H1 (cell line): ENCODE results near the gene ADAMTS15. TPM values are rescaled to one million over a fixed set of nuclear protein-coding genes. Genes with fewer than 3 reads are reported as not detected.

Experiments
- CTCF ChIA-PET: fragments of 300-600 bp; sonication (Branson Sonifier 250); formaldehyde crosslinking; loops from one replicate; lab custom pipeline; 2021; ENCODE audit not compliant: partially characterized antibody; lab: Charles Lee
- POLR2A ChIA-PET: fragments of 300-600 bp; sonication (Branson Sonifier 250); formaldehyde crosslinking; loops from one replicate; lab custom pipeline; 2021; ENCODE audit warnings: inconsistent platforms; ENCODE audit not compliant: partially characterized antibody; lab: Charles Lee
- DNase-seq, 2 experiments: peaks; one replicate each; pipeline versions ENCODE4 v3.0.0 to v3.0.0-alpha.2; 2010 to 2022; ENCODE audit warnings: low spot score in 2 of 2, low read depth in 1 of 2, mixed read lengths in 1 of 2
- FAIRE-seq: peaks from 2 replicates; lab custom pipeline; 2011; peaks lifted over from hg19 to GRCh38; lab: Jason Lieb, UNC
- H2AFZ ChIP-seq: 2 replicates; pipeline ENCODE4 v1.8.1; 2012; ENCODE audit warnings: low read length, inconsistent platforms
- H2AK5ac ChIP-seq: 2 replicates; pipeline ENCODE4 v1.6.1; 2013; ENCODE audit warnings: low read depth, low read length
- H2BK120ac ChIP-seq: replicated peaks from 2 replicates; pipeline ENCODE3; 2013; ENCODE audit warnings: low read depth, low read length, inconsistent platforms
- H2BK12ac ChIP-seq: 2 replicates; pipeline ENCODE4 v1.6.1; 2013; ENCODE audit warnings: low read depth, low read length
- H2BK15ac ChIP-seq: 2 replicates; pipeline ENCODE4 v1.6.1; 2013; ENCODE audit warnings: low read length
- H2BK20ac ChIP-seq: 2 replicates; pipeline ENCODE4 v1.6.1; 2013; ENCODE audit warnings: low read length
- H2BK5ac ChIP-seq: 2 replicates; pipeline ENCODE4 v1.6.1; 2013; ENCODE audit warnings: low read depth, low read length
- H3K14ac ChIP-seq: 2 replicates; pipeline ENCODE4 v1.6.1; 2013; ENCODE audit warnings: inconsistent platforms; ENCODE audit not compliant: insufficient read length
- H3K18ac ChIP-seq: 2 replicates; pipeline ENCODE4 v1.6.1; 2013; ENCODE audit warnings: low read length; ENCODE audit errors: extremely low read depth
- H3K23ac ChIP-seq: 2 replicates; pipeline ENCODE4 v1.6.1; 2013; ENCODE audit warnings: inconsistent platforms; ENCODE audit not compliant: insufficient read length
- H3K23me2 ChIP-seq: 2 replicates; pipeline ENCODE4 v1.6.1; 2013; ENCODE audit warnings: low read depth, low read length
- H3K27ac ChIP-seq: 2 replicates; pipeline ENCODE4 v1.6.1; 2011; ENCODE audit warnings: low read depth, low read length, inconsistent platforms
- H3K27me3 ChIP-seq, 4 experiments: replicated peaks in 1 of 4; 1 replicate in 1 of 4; 2 replicates in 3 of 4; pipeline versions ENCODE4 v1.6.1 to v1.8.1; 2011 to 2013; ENCODE audit warnings: low read length in 3 of 4, mild to moderate bottlenecking in 3 of 4, inconsistent platforms in 2 of 4, mixed read lengths in 2 of 4, moderate library complexity in 1 of 4; ENCODE audit not compliant: control insufficient read depth in 3 of 4, insufficient read depth in 3 of 4; ENCODE audit errors: extremely low read depth in 1 of 4
- H3K36me3 ChIP-seq, 4 experiments: 2 replicates each; pipeline versions ENCODE4 v1.6.1 to v1.8.1; 2011 to 2013; ENCODE audit warnings: mild to moderate bottlenecking in 4 of 4, low read length in 3 of 4, moderate library complexity in 2 of 4, control low read depth in 1 of 4, inconsistent platforms in 1 of 4; ENCODE audit not compliant: insufficient read depth in 4 of 4, control insufficient read depth in 2 of 4
- H3K4ac ChIP-seq: replicated peaks from 2 replicates; pipeline ENCODE3; 2013; ENCODE audit warnings: low read length, low read depth, mixed read lengths, inconsistent platforms; ENCODE audit not compliant: insufficient read length
- H3K4me1 ChIP-seq, 4 experiments: replicated peaks in 1 of 4; 1 replicate in 1 of 4; 2 replicates in 3 of 4; pipeline versions ENCODE4 v1.6.1 to v1.8.1; 2011 to 2013; ENCODE audit warnings: low read length in 3 of 4, inconsistent platforms in 2 of 4, mixed read lengths in 1 of 4; ENCODE audit not compliant: insufficient read depth in 4 of 4, control insufficient read depth in 3 of 4
- H3K4me2 ChIP-seq, 2 experiments: 2 replicates each; pipeline versions ENCODE4 v1.6.1 to v1.8.1; 2011 to 2013; ENCODE audit warnings: low read depth in 2 of 2, low read length in 2 of 2, control low read depth in 1 of 2, inconsistent platforms in 1 of 2, mild to moderate bottlenecking in 1 of 2; ENCODE audit not compliant: insufficient read depth in 1 of 2
- H3K4me3 ChIP-seq, 4 experiments: fragments of 200-600, 300-600 bp in 1 of 4; sonication (generic), shearing (Covaris generic), sonication (Bioruptor Twin) in 1 of 4; 2 replicates each; pipeline versions ENCODE4 v1.5.1 to v1.8.1; 2011 to 2016; ENCODE audit warnings: low read length in 4 of 4, low read depth in 3 of 4, control low read depth in 2 of 4, inconsistent platforms in 2 of 4, mild to moderate bottlenecking in 2 of 4, mixed read lengths in 1 of 4, moderate library complexity in 1 of 4; ENCODE audit not compliant: insufficient read depth in 2 of 4; ENCODE audit errors: extremely low read depth in 1 of 4
- H3K56ac ChIP-seq: replicated peaks from 2 replicates; pipeline ENCODE3; 2013; ENCODE audit warnings: low read depth, mild to moderate bottlenecking, mixed read lengths, low read length, inconsistent platforms; ENCODE audit not compliant: insufficient read length
- H3K79me1 ChIP-seq: 2 replicates; pipeline ENCODE4 v1.6.1; 2013; ENCODE audit warnings: low read depth, low read length, control low read depth
- H3K79me2 ChIP-seq, 2 experiments: 2 replicates each; pipeline versions ENCODE4 v1.6.1 to v1.8.1; 2012 to 2013; ENCODE audit warnings: low read length in 2 of 2, mild to moderate bottlenecking in 2 of 2, inconsistent platforms in 1 of 2; ENCODE audit not compliant: insufficient read depth in 2 of 2, control insufficient read depth in 1 of 2
- H3K9ac ChIP-seq, 4 experiments: replicated peaks in 1 of 4; 1 replicate in 1 of 4; 2 replicates in 3 of 4; pipeline versions ENCODE4 v1.6.1 to v1.8.1; 2011 to 2013; ENCODE audit warnings: low read depth in 3 of 4, low read length in 3 of 4, control low read depth in 2 of 4, mild to moderate bottlenecking in 2 of 4, moderate library complexity in 2 of 4, inconsistent platforms in 1 of 4; ENCODE audit errors: extremely low read depth in 1 of 4
- H3K9me3 ChIP-seq, 2 experiments: 2 replicates each; pipeline versions ENCODE4 v1.6.1 to v1.8.1; 2012 to 2013; ENCODE audit warnings: mild to moderate bottlenecking in 2 of 2, moderate library complexity in 2 of 2, control low read depth in 1 of 2, inconsistent platforms in 1 of 2, low read depth in 1 of 2, low read length in 1 of 2, mixed read lengths in 1 of 2; ENCODE audit not compliant: insufficient read depth in 2 of 2
- H4K20me1 ChIP-seq, 2 experiments: replicated peaks in 1 of 2; 2 replicates each; pipeline versions ENCODE3 to v1.8.1; 2011 to 2013; ENCODE audit warnings: inconsistent platforms in 2 of 2, low read length in 2 of 2, mild to moderate bottlenecking in 1 of 2; ENCODE audit not compliant: insufficient read depth in 2 of 2, control insufficient read depth in 1 of 2
- H4K5ac ChIP-seq: 2 replicates; pipeline ENCODE4 v1.6.1; 2013; ENCODE audit warnings: low read length, low read depth, mixed read lengths, inconsistent platforms; ENCODE audit not compliant: insufficient read length
- H4K8ac ChIP-seq: 2 replicates; pipeline ENCODE4 v1.8.0; 2013; ENCODE audit warnings: mild to moderate bottlenecking, moderate library complexity, low read length, inconsistent platforms; ENCODE audit not compliant: insufficient read depth; ENCODE audit errors: extremely low read depth
- H4K91ac ChIP-seq: replicated peaks from 2 replicates; pipeline ENCODE3; 2013; ENCODE audit warnings: low read length, mixed read lengths, inconsistent platforms; ENCODE audit not compliant: insufficient read length
- TAF1 ChIP-seq: IDR thresholded peaks from 2 replicates; pipeline ENCODE4 v1.6.1; 2011; ENCODE audit warnings: mild to moderate bottlenecking, low read depth, low read length
- TCF12 ChIP-seq: IDR thresholded peaks from 2 replicates; pipeline ENCODE4 v1.6.1; 2011; ENCODE audit warnings: low read depth, mild to moderate bottlenecking, low read length
- whole genome bisulfite sequencing, 2 experiments: shearing (Covaris generic) in 1 of 2; methylation state at CpG; one replicate each; pipeline versions ENCODE4 v1.1.6 to v1.1.7; 2013 to 2015; ENCODE audit warnings: low lambda C conversion rate in 2 of 2, mixed read lengths in 2 of 2, inconsistent platforms in 1 of 2, low coverage in 1 of 2, missing lambda C conversion rate in 1 of 2; ENCODE audit not compliant: insufficient replicate concordance in 2 of 2, insufficient coverage in 1 of 2, insufficient read length in 1 of 2; ENCODE audit errors: extremely low coverage in 1 of 2, missing lambda C conversion rate in 1 of 2; 5-methylcytosine and 5-hydroxymethylcytosine counted together
- polyA plus RNA-seq, 7 experiments: library from polyadenylated mRNA; depleted of rRNA in 3 of 7; stranded (reverse) in 5 of 7; unstranded in 2 of 7; fragments of >200 nt in 5 of 7; fragments of 200-250 nt in 2 of 7; gene quantifications; 1 replicate in 5 of 7; 2 replicates in 1 of 7; 4 replicates in 1 of 7; pipeline versions ENCODE4 v1.2.1 to v1.2.3, GENCODE V29; 2011 to 2013; ENCODE audit warnings: missing spikeins in 2 of 7, mixed read lengths in 2 of 7
- total RNA-seq: library from RNA; stranded (reverse); fragmentation: NEBNext Ultra II Directional; extraction: Animal tissue kit (Norgen Biotek cat#: 25700); gene quantifications from 2 replicates; pipeline ENCODE4 v1.2.1, GENCODE V29; 2021

Gene ADAMTS15
- total and polyA plus RNA-seq, 2 of the 8 experiments (the other 6 are each of a cell fraction or from before 2014, with no cell fraction given): 1.7 to 4.7 TPM

GRCh38 chr11:130478881-130479280 is 30.4 kb downstream of the ADAMTS15 start:
- DNase-seq: peak in 1 of 2 experiments; percentile 45
- H2AK5ac ChIP-seq: no peak overlapping the region
- H3K4ac ChIP-seq: no peak overlapping the region
- H3K18ac ChIP-seq: no peak overlapping the region
- FAIRE-seq: no peak
- H4K91ac ChIP-seq: no peak overlapping the region
- no peak overlapping the region for H2BK12ac ChIP-seq
- no peak overlapping the region for H3K9ac ChIP-seq
- ChIA-PET POLR2A (no interaction called here), CTCF (interaction anchor here (1.2 to 2.0 kb wide), 2 partner anchors 28 to 44 kb away, joined by 4 to 5 read pairs; no protein-coding TSS in a partner anchor)
- H3K4me1 ChIP-seq: peaks cover 0 to 2% (median 0%) of the 10 kb centered on the region in 4 experiments; a peak in 1 of 7 replicates
- H3K79me2 ChIP-seq: no peaks in the 10 kb centered on the region
- no peak overlapping the region for H3K27ac ChIP-seq
- WGBS, 2 experiments: 91% methylated on average over 4 of the region's 4 CpGs; no CpG with 5 or more reads in 1 of the 2 experiments
- no peak overlapping the region for H2AFZ ChIP-seq
- H3K4me3 ChIP-seq: no peak overlapping the region
- H3K23me2 ChIP-seq: no peaks in the 10 kb centered on the region
- H3K9me3 ChIP-seq: no peaks in the 10 kb centered on the region
- H3K27me3 ChIP-seq: no peaks in the 10 kb centered on the region
- no peak overlapping the region for H2BK120ac ChIP-seq
- H4K8ac ChIP-seq: no peak overlapping the region
- no peaks in the 10 kb centered on the region for H3K79me1 ChIP-seq
- no peaks in the 10 kb centered on the region for H3K36me3 ChIP-seq
- no peak overlapping the region for H3K56ac ChIP-seq
- no peak overlapping the region for H3K23ac ChIP-seq
- TF ChIP-seq TAF1 (no peak), TCF12 (no peak)
- no peak overlapping the region for H3K14ac ChIP-seq
- H4K5ac ChIP-seq: no peak overlapping the region
- H2BK20ac ChIP-seq: no peak overlapping the region
- H2BK15ac ChIP-seq: no peak overlapping the region
- no peak overlapping the region for H3K4me2 ChIP-seq
- peaks cover 0 to 1% of the 10 kb centered on the region in 2 experiments for H4K20me1 ChIP-seq
- H2BK5ac ChIP-seq: no peak overlapping the region
